Measurements from ENCODE around the gene PCDHGB1.

Gene PCDHGB1
- long read RNA-seq: 0 reads

DNA sequence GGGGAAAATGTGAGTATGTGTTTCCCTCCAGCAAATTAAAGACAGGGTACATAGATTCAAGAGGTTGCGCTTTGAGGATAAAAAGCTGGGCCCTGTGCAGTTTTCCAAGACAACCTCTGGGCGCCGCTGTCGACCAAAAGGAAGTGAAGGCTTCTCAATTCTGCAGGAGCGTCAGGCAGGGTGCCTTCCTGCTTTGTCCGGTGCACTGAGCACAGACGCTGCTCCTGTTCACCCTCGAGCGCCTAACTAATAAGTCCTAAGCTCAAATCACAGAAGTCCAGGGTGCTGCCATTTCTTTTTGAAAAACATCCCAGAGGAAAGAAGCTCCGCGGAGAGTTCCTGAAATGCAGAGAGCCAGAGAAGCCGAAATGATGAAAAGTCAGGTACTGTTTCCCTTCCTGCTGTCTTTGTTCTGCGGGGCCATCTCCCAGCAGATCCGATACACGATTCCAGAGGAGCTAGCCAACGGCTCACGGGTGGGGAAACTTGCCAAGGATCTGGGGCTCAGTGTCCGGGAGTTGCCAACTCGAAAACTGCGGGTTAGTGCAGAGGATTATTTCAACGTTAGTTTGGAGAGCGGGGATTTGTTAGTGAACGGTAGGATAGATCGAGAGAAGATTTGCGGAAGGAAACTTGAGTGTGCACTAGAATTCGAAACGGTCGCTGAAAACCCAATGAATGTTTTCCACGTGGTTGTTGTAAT lies at the start of gene PCDHGB1:
PCDHGB1 (plus strand) TSS at position 183 of the 703 bp plus-strand sequence; CDS start at position 345, 162 bp downstream.
- Histone ChIP-seq H3K27ac (replicated peaks) (no peak within 1 kb of the TSS), H3K27me3 (ENCODE audit: insufficient read depth, poor library complexity, severe bottlenecking) (no peaks in the 10 kb centered on the region), H3K4me3 (replicated peaks; ENCODE audit: insufficient read depth, low read length) (no peak within 1 kb of the TSS)
- TF ChIP-seq POLR2AphosphoS5 (IDR thresholded peaks at IDR 0.05; ENCODE audit: low read depth) (no peak), SPI1 (IDR thresholded peaks at IDR 0.05; ENCODE audit: borderline replicate concordance, low read depth) (no peak), GABPA (IDR thresholded peaks at IDR 0.05; ENCODE audit: low read depth) (no peak)
- TF ChIP-seq, protein P1, sequence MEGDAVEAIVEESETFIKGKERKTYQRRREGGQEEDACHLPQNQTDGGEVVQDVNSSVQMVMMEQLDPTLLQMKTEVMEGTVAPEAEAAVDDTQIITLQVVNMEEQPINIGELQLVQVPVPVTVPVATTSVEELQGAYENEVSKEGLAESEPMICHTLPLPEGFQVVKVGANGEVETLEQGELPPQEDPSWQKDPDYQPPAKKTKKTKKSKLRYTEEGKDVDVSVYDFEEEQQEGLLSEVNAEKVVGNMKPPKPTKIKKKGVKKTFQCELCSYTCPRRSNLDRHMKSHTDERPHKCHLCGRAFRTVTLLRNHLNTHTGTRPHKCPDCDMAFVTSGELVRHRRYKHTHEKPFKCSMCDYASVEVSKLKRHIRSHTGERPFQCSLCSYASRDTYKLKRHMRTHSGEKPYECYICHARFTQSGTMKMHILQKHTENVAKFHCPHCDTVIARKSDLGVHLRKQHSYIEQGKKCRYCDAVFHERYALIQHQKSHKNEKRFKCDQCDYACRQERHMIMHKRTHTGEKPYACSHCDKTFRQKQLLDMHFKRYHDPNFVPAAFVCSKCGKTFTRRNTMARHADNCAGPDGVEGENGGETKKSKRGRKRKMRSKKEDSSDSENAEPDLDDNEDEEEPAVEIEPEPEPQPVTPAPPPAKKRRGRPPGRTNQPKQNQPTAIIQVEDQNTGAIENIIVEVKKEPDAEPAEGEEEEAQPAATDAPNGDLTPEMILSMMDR (IDR thresholded peaks at IDR 0.05; ENCODE audit: insufficient read depth, low read length): peak; percentile 32
- DNase-seq (ENCODE audit: low read depth in 1 of 2, low spot score in 1 of 2): peak in 1 of 2 experiments; percentile 46

GRCh38 chr5:141303756-141304155 lies 46.1 kb upstream of the PCDHGB1 start, which contains the start of gene SLC25A2:
TSS of gene SLC25A2 (minus strand) at chr5:141304049. CDS start at chr5:141303865, 184 bp downstream.
- H3K27ac ChIP-seq (replicated peaks): no peak within 1 kb of the TSS
- no peak within 1 kb of the TSS for H3K4me3 ChIP-seq (replicated peaks; ENCODE audit: insufficient read depth, low read length)
- TF ChIP-seq GABPA (IDR thresholded peaks at IDR 0.05; ENCODE audit: low read depth): no peak
- no peak for TF ChIP-seq REST (IDR thresholded peaks at IDR 0.05; ENCODE audit: insufficient replicate concordance, low read depth)
- TF ChIP-seq SPI1 (IDR thresholded peaks at IDR 0.05; ENCODE audit: borderline replicate concordance, low read depth): no peak
- TF ChIP-seq, protein P1 (IDR thresholded peaks at IDR 0.05; ENCODE audit: insufficient read depth, low read length): no peak
- TF ChIP-seq POLR2AphosphoS5 (IDR thresholded peaks at IDR 0.05; ENCODE audit: low read depth): no peak
- no peak for DNase-seq (ENCODE audit: low read depth in 1 of 2, low spot score in 1 of 2)
- H3K27me3 ChIP-seq (ENCODE audit: insufficient read depth, poor library complexity, severe bottlenecking): no peaks in the 10 kb centered on the region

- no peak for TF ChIP-seq POLR2AphosphoS5 (IDR thresholded peaks at IDR 0.05; ENCODE audit: low read depth)
- no peak for TF ChIP-seq REST (IDR thresholded peaks at IDR 0.05; ENCODE audit: insufficient replicate concordance, low read depth)
- no peak for TF ChIP-seq GABPA (IDR thresholded peaks at IDR 0.05; ENCODE audit: low read depth)
- TF ChIP-seq, protein P1 (IDR thresholded peaks at IDR 0.05; ENCODE audit: insufficient read depth, low read length): no peak
- no peak for TF ChIP-seq SPI1 (IDR thresholded peaks at IDR 0.05; ENCODE audit: borderline replicate concordance, low read depth)
- no peak for DNase-seq (ENCODE audit: low read depth in 1 of 2, low spot score in 1 of 2)
- no peak overlapping the region for H3K27ac ChIP-seq (replicated peaks)
- H3K27me3 ChIP-seq (ENCODE audit: insufficient read depth, poor library complexity, severe bottlenecking): no peaks in the 10 kb centered on the region
- no peak overlapping the region for H3K4me3 ChIP-seq (replicated peaks; ENCODE audit: insufficient read depth, low read length)
Measured at GRCh38 chr5:141306630-141307029, 43.3 kb upstream of the PCDHGB1 start.
